ENCODE data around the gene KRTAP19-4.

Gene KRTAP19-4

DNA sequence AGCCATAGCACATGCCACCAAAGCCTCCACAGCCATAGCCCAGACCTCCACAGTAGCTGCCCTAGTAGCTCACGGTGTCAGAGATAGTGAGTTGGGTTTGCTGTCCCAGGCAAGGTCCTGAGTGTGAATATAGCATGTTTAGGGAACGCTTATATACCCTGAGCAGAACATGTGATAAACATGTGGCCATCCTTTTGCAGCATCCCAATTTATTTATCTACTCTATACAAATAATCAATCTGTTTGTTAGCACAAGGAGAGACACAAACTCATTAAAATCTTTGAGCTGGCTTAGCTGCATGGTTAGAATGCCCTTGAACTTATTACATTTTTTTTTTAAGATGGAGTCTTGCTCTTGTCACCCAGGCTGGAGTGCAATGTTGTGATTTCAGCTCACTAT lies 9.6 kb downstream of the KRTAP19-4 start, which contains the start of gene KRTAP19-2:
KRTAP19-2 (minus strand) TSS at position 101 of the 400 bp plus-strand sequence; CDS start at position 13, 88 bp downstream.
- H3K27ac ChIP-seq, result no peak within 1 kb of the TSS
- TF ChIP-seq, protein P1, sequence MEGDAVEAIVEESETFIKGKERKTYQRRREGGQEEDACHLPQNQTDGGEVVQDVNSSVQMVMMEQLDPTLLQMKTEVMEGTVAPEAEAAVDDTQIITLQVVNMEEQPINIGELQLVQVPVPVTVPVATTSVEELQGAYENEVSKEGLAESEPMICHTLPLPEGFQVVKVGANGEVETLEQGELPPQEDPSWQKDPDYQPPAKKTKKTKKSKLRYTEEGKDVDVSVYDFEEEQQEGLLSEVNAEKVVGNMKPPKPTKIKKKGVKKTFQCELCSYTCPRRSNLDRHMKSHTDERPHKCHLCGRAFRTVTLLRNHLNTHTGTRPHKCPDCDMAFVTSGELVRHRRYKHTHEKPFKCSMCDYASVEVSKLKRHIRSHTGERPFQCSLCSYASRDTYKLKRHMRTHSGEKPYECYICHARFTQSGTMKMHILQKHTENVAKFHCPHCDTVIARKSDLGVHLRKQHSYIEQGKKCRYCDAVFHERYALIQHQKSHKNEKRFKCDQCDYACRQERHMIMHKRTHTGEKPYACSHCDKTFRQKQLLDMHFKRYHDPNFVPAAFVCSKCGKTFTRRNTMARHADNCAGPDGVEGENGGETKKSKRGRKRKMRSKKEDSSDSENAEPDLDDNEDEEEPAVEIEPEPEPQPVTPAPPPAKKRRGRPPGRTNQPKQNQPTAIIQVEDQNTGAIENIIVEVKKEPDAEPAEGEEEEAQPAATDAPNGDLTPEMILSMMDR (conservative IDR thresholded peaks at IDR 0.05), result no peak

DNA sequence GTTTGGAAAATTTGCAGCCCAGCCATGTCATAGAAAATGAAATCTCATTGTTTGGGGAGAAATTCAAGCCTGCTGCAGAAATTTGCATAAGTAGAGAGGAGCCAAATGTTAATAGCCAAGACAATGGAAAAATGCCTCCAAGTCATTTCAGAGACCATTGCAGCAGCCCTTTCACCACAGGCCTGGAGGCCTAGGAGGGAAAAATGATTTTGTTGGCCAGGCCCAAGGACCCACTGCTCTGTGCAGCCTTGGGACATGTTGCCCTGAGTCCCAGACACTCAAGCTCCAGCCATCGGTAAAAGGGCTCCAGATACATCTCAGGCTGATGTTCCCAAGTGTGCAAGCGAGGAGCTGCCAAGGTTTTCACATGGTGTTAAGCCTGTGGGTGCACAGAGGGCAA lies 10.8 kb downstream of the KRTAP19-4 start:
- H3K27ac ChIP-seq, result no peak overlapping the region
- TF ChIP-seq, protein P1 (conservative IDR thresholded peaks at IDR 0.05), result no peak

DNA sequence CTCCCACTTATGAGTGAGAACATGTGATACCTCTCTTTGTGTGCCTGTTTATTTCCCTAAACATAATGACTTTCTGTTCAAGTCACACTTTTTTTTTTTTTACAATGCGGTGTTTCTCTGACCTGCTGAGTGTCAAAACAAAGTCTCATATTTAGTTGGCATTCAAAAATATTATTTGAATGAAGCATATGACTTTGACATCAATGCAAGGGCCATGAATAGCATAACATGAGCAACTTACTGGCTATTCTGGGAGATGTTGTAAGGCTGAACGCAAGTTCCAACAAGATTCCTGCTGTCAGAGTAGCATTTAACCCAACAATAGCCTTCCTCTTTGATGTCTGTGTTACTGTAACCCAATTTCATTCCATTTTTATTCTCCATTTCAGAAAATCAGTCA lies 14.8 kb downstream of the KRTAP19-4 start:
- H3K27ac ChIP-seq, result no peak overlapping the region
- TF ChIP-seq, protein P1 (conservative IDR thresholded peaks at IDR 0.05), result no peak

DNA sequence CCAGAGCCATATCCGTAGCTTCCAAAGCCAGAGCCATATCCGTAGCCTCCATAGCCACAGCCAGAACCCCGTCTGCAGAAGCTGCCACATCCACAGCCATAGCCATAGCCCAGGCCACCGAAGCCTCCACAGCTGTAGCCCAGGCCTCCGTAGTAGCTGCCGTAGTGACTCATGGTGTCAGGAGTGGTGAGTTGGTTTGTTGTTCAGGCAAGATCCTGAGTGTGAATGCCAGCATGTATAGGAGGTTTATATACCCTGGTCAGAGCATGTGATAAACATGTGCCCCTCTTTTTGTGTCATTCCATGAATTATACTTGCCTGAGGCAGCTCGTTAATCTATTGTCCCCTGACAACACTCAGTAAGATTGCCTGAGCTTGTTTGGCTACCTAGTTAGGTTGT lies 16.8 kb downstream of the KRTAP19-4 start, which contains the start of gene KRTAP19-1:
KRTAP19-1 (minus strand) TSS at position 223 of the 400 bp plus-strand sequence; CDS start at position 173, 50 bp downstream.
- TF ChIP-seq, protein P1 (conservative IDR thresholded peaks at IDR 0.05), result no peak
- no peak within 1 kb of the TSS for H3K27ac ChIP-seq

DNA sequence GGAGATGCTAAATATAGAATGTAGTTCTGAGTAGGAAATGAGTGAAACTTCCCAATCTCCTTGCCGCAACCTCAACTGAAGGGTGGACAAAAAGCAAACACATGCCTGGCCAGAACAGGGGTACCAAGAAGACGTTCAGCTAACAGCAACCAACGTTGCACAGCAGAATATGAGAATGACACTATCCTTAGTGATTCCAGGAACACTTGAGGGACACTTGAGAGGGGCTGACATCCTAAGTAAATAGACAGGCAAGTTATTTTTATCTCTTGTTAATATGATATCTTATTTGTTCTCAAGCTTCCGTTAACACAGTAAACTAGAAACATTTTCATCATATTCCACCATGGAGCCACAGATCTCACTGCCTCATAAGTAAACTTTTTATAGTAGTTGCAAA lies 17.7 kb downstream of the KRTAP19-4 start:
- no peak overlapping the region for H3K27ac ChIP-seq
- TF ChIP-seq, protein P1 (conservative IDR thresholded peaks at IDR 0.05), result no peak

DNA sequence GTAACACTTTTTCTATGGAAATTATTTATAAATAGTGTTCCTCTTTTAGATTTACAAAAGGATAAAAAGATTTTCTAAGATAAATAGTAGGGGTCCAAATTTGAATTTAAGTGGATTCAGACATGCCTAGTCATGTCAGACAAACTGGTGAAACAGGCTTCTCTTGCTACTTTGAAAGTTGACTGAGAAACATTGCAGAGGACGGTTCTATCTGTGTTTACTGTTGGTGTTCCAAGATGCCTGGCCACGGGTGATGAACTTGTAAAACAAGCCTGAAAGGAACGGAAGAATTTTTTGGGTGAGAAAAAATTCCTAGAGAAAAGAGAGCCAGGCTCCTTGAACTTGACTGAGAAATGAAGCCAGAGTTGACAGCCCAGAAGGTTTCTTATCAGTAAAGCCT lies 19.0 kb downstream of the KRTAP19-4 start:
- H3K27ac ChIP-seq, result no peak overlapping the region; the same call in 1 of the 2 replicates
- TF ChIP-seq, protein P1 (conservative IDR thresholded peaks at IDR 0.05), result no peak

DNA sequence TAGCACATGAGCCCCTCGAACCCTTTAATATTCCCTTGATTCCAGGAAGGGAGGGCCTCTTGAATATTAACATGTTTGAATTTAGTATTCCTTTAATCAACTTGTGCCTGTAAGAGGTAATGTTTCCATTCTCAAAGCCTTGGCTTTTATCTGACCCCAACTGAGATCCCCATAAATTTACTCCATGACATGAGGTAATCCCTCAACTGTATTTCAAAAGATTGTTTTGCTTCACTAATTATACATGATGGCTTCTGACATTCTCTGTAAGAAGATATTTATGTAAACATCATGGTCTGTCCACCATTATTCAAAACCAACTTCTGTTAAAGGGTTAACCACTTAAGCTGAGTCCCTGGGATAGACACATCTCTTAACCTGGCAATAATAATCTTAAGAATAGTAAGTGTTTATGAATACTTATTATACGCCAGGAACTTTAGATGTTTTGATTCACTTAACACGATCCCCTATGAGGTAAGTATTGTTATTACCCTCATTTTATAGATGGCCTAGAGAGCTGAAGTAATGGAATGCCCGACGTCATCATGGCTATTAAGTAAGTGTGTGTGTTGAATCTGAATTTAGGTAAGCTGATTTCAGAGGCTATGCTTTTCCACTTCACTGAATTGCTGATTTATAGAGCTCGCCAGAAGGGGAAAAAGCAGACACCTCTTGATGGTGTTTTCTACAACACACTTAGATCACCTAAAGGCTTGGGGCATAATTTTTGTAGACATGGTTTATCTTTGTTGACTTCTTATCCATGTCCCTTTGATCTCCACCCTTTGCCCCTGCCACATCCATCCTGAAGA lies 27.9 kb downstream of the KRTAP19-4 start:
- H3K27ac ChIP-seq, result no peak overlapping the region
- TF ChIP-seq, protein P1 (conservative IDR thresholded peaks at IDR 0.05), result no peak

All from VCaP (cell line).